ENCODE results near the gene FLCN.

Gene FLCN

GRCh38 chr17:17172990-17173389 lies 64.0 kb downstream of the FLCN start:
- H3K4me1 Mint-ChIP-seq: peaks cover 86% of the 10 kb centered on the region
- H3K9me3 Mint-ChIP-seq: no peaks in the 10 kb centered on the region
- H3K36me3 Mint-ChIP-seq: peaks cover under 1% of the 10 kb centered on the region
- peak overlapping the region; percentile 46 for H3K27ac Mint-ChIP-seq
- H3K27me3 Mint-ChIP-seq: no peaks in the 10 kb centered on the region
- no peak overlapping the region for H3K4me3 Mint-ChIP-seq

GRCh38 chr17:17172001-17172939 lies 64.7 kb downstream of the FLCN start:
- no peaks in the 10 kb centered on the region for H3K27me3 Mint-ChIP-seq
- peak overlapping the region; percentile 77 for H3K27ac Mint-ChIP-seq
- H3K4me1 Mint-ChIP-seq: peaks cover 79% of the 10 kb centered on the region
- no peaks in the 10 kb centered on the region for H3K9me3 Mint-ChIP-seq
- H3K4me3 Mint-ChIP-seq: no peak overlapping the region
- peaks cover under 1% of the 10 kb centered on the region for H3K36me3 Mint-ChIP-seq

GRCh38 chr17:17171186-17171585 lies 65.8 kb downstream of the FLCN start:
- Mint-ChIP-seq H3K9me3 (no peaks in the 10 kb centered on the region), H3K4me3 (no peak overlapping the region), H3K27ac (peak overlapping the region; percentile 73), H3K27me3 (no peaks in the 10 kb centered on the region), H3K36me3 (peaks cover 5% of the 10 kb centered on the region), H3K4me1 (peaks cover 73% of the 10 kb centered on the region)

GRCh38 chr17:17170346-17170985 lies 66.5 kb downstream of the FLCN start:
- Mint-ChIP-seq H3K27me3 (no peaks in the 10 kb centered on the region), H3K27ac (peak overlapping the region; percentile 30), H3K9me3 (no peaks in the 10 kb centered on the region), H3K4me1 (peaks cover 66% of the 10 kb centered on the region), H3K36me3 (peaks cover 6% of the 10 kb centered on the region), H3K4me3 (no peak overlapping the region)

GRCh38 chr17:17169396-17169795 lies 67.6 kb downstream of the FLCN start:
- Mint-ChIP-seq H3K4me1 (peaks cover 56% of the 10 kb centered on the region), H3K27me3 (no peaks in the 10 kb centered on the region), H3K36me3 (peaks cover 11% of the 10 kb centered on the region), H3K9me3 (no peaks in the 10 kb centered on the region), H3K27ac (no peak overlapping the region), H3K4me3 (no peak overlapping the region)

GRCh38 chr17:17168401-17168800 lies 68.6 kb downstream of the FLCN start:
- Mint-ChIP-seq H3K4me1 (peaks cover 51% of the 10 kb centered on the region), H3K27ac (no peak overlapping the region), H3K4me3 (no peak overlapping the region), H3K27me3 (no peaks in the 10 kb centered on the region), H3K9me3 (no peaks in the 10 kb centered on the region), H3K36me3 (peaks cover 13% of the 10 kb centered on the region)

GRCh38 chr17:17167986-17168385 lies 69.0 kb downstream of the FLCN start:
- H3K4me1 Mint-ChIP-seq: peaks cover 49% of the 10 kb centered on the region
- no peaks in the 10 kb centered on the region for H3K27me3 Mint-ChIP-seq
- H3K9me3 Mint-ChIP-seq: no peaks in the 10 kb centered on the region
- no peak overlapping the region for H3K27ac Mint-ChIP-seq
- H3K4me3 Mint-ChIP-seq: no peak overlapping the region
- peaks cover 13% of the 10 kb centered on the region for H3K36me3 Mint-ChIP-seq

GRCh38 chr17:17167356-17167755 lies 69.6 kb downstream of the FLCN start:
- Mint-ChIP-seq H3K36me3 (peaks cover 14% of the 10 kb centered on the region), H3K27ac (no peak overlapping the region), H3K4me1 (peaks cover 46% of the 10 kb centered on the region), H3K27me3 (no peaks in the 10 kb centered on the region), H3K9me3 (no peaks in the 10 kb centered on the region), H3K4me3 (no peak overlapping the region)

GRCh38 chr17:17166446-17166845 lies 70.5 kb downstream of the FLCN start:
- H3K4me3 Mint-ChIP-seq: no peak overlapping the region
- H3K36me3 Mint-ChIP-seq: peaks cover 15% of the 10 kb centered on the region

GRCh38 chr17:17165666-17166308 lies 71.2 kb downstream of the FLCN start:
- H3K4me1 Mint-ChIP-seq: peaks cover 33% of the 10 kb centered on the region
- H3K27ac Mint-ChIP-seq: no peak overlapping the region
- no peaks in the 10 kb centered on the region for H3K27me3 Mint-ChIP-seq
- H3K4me3 Mint-ChIP-seq: no peak overlapping the region
- peaks cover 15% of the 10 kb centered on the region for H3K36me3 Mint-ChIP-seq
- H3K9me3 Mint-ChIP-seq: no peaks in the 10 kb centered on the region

More at GRCh38 chr17:17166446-17166845, 70.5 kb downstream of the FLCN start:
- Mint-ChIP-seq H3K27me3 (no peaks in the 10 kb centered on the region), H3K4me1 (peaks cover 40% of the 10 kb centered on the region), H3K9me3 (no peaks in the 10 kb centered on the region), H3K27ac (no peak overlapping the region)

- Mint-ChIP-seq H3K27me3 (no peaks in the 10 kb centered on the region), H3K9me3 (no peaks in the 10 kb centered on the region), H3K4me1 (peaks cover 24% of the 10 kb centered on the region), H3K4me3 (no peak overlapping the region), H3K36me3 (peaks cover 15% of the 10 kb centered on the region), H3K27ac (no peak overlapping the region)
Observed at GRCh38 chr17:17164676-17165075, 72.3 kb downstream of the FLCN start.

- no peaks in the 10 kb centered on the region for H3K9me3 Mint-ChIP-seq
- H3K27me3 Mint-ChIP-seq: no peaks in the 10 kb centered on the region
- no peak overlapping the region for H3K27ac Mint-ChIP-seq
- H3K4me3 Mint-ChIP-seq: no peak overlapping the region
- H3K4me1 Mint-ChIP-seq: peaks cover 20% of the 10 kb centered on the region
- H3K36me3 Mint-ChIP-seq: peaks cover 20% of the 10 kb centered on the region
Observed at GRCh38 chr17:17164156-17164555, 72.8 kb downstream of the FLCN start.
